Mesothelial cell of epicardium (in vitro differentiated cells): Measurements from ENCODE around the gene OGG1. TPM values are rescaled to one million over a fixed set of nuclear protein-coding genes. Genes with fewer than 3 reads are reported as not detected.

Experiments used
- DNase-seq, 2 experiments: peaks; one replicate each; pipeline ENCODE4 v3.0.0; 2021; ENCODE audit warnings: low spot score in 2 of 2; ENCODE audit not compliant: unreplicated experiment in 2 of 2
- H3K27ac Mint-ChIP-seq: 2 replicates; pipeline ENCODE4 v1.8.0; 2021; ENCODE audit warnings: mixed read lengths
- H3K27me3 Mint-ChIP-seq: 2 replicates; pipeline ENCODE4 v1.8.0; 2021; ENCODE audit warnings: low read depth, mixed read lengths
- H3K36me3 Mint-ChIP-seq: 2 replicates; pipeline ENCODE4 v1.8.0; 2021; ENCODE audit warnings: mixed read lengths
- H3K4me1 Mint-ChIP-seq: 2 replicates; pipeline ENCODE4 v1.8.0; 2021; ENCODE audit warnings: mixed read lengths
- H3K4me3 Mint-ChIP-seq: 2 replicates; pipeline ENCODE4 v1.8.0; 2021; ENCODE audit warnings: mild to moderate bottlenecking, moderate library complexity, mixed read lengths
- H3K9me3 Mint-ChIP-seq: 2 replicates; pipeline ENCODE4 v1.8.0; 2021; ENCODE audit warnings: mixed read lengths
- CTCF ChIP-seq: fragments of 200-600 bp; sonication (generic); IDR thresholded peaks from one replicate; pipeline ENCODE4 v1.5.0; 2021; ENCODE audit warnings: antibody characterized with exemption; ENCODE audit not compliant: unreplicated experiment
- total RNA-seq: library from RNA; stranded (reverse); gene quantifications from 3 replicates; pipeline ENCODE4 v1.2.1, GENCODE V29; 2021

Gene OGG1
- total RNA-seq, 1 donor from 2014 or later: 51.0 TPM

GRCh38 chr3:9800529-9800928 is 50.8 kb downstream of the OGG1 start:
- Mint-ChIP-seq H3K9me3 (no peaks in the 10 kb centered on the region), H3K36me3 (peaks cover 34% of the 10 kb centered on the region)

GRCh38 chr3:9803494-9803893 is 53.7 kb downstream of the OGG1 start:
- H3K36me3 Mint-ChIP-seq: peaks cover 20% of the 10 kb centered on the region
- no peak overlapping the region for H3K27ac Mint-ChIP-seq
- TF ChIP-seq CTCF: no peak

More at GRCh38 chr3:9800529-9800928, 50.8 kb downstream of the OGG1 start:
- H3K27me3 Mint-ChIP-seq: no peaks in the 10 kb centered on the region
- H3K4me3 Mint-ChIP-seq: no peak overlapping the region
- H3K4me1 Mint-ChIP-seq: no peaks in the 10 kb centered on the region
- peak; percentile 39 for TF ChIP-seq CTCF
- DNase-seq: no peak
- no peak overlapping the region for H3K27ac Mint-ChIP-seq

DNA sequence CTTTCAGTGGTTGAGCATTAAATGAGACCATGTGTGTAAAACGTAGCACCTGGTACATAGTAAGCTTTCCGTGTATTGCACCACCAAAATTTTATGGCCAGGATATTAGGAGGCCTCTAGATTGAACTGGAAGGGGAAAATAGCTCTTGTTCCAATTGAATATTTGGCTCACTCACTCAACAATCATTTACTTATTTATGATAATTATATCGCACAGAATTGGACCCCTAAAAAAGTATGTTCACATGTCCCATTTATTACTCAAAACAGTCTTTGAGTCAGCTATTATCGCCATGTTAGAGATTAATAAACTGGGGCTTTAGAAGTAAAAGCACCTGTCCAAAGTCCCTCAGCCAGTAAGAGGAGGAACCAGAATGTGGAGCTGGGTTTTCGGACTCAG is 55.2 kb downstream of the OGG1 start:
- no peaks in the 10 kb centered on the region for H3K27me3 Mint-ChIP-seq
- H3K4me1 Mint-ChIP-seq: peaks cover 6% of the 10 kb centered on the region
- H3K9me3 Mint-ChIP-seq: no peaks in the 10 kb centered on the region
- peaks cover 20% of the 10 kb centered on the region for H3K36me3 Mint-ChIP-seq
- no peak for TF ChIP-seq CTCF
- no peak overlapping the region for H3K27ac Mint-ChIP-seq
- DNase-seq: no peak
- no peak overlapping the region for H3K4me3 Mint-ChIP-seq

More at GRCh38 chr3:9803494-9803893, 53.7 kb downstream of the OGG1 start:
- Mint-ChIP-seq H3K27me3 (no peaks in the 10 kb centered on the region), H3K9me3 (no peaks in the 10 kb centered on the region), H3K4me1 (no peaks in the 10 kb centered on the region), H3K4me3 (no peak overlapping the region)
- DNase-seq: no peak

- Mint-ChIP-seq H3K9me3 (no peaks in the 10 kb centered on the region), H3K27me3 (no peaks in the 10 kb centered on the region), H3K27ac (no peak overlapping the region), H3K4me3 (no peak overlapping the region), H3K4me1 (peaks cover 16% of the 10 kb centered on the region), H3K36me3 (peaks cover 20% of the 10 kb centered on the region)
- no peak for TF ChIP-seq CTCF
- no peak for DNase-seq
Observed at GRCh38 chr3:9806137-9806536, 56.4 kb downstream of the OGG1 start.

Other genes starting within 250 kb of the OGG1 start
- not detected in 3 replicates for gene LHFPL4, start 196.1 kb upstream of the OGG1 start, total RNA-seq
- gene MTMR14, start 100.4 kb upstream of the OGG1 start, total RNA-seq: 32.6 to 34.9 TPM (median 34.6 TPM) in 3 replicates
- gene CPNE9, start 46.1 kb upstream of the OGG1 start, total RNA-seq: 0.42 TPM in 1 of 3 replicates, not detected in the others
- 24.1 to 27.1 TPM (median 26.6 TPM) in 3 replicates for gene BRPF1, start 18.2 kb upstream of the OGG1 start, total RNA-seq
- 9.7 to 11.3 TPM (median 10.8 TPM) in 3 replicates for gene CAMK1, start 20.0 kb downstream of the OGG1 start, total RNA-seq
- gene TADA3, start 42.5 kb downstream of the OGG1 start, total RNA-seq: 67.2 to 71.0 TPM (median 69.8 TPM) in 3 replicates
- gene ARPC4, start 43.1 kb downstream of the OGG1 start, total RNA-seq: 128 to 138 TPM (median 131 TPM) in 3 replicates
- 115 to 119 TPM (median 116 TPM) in 3 replicates for gene TTLL3, start 60.3 kb downstream of the OGG1 start, total RNA-seq
- gene RPUSD3, start 94.1 kb downstream of the OGG1 start, total RNA-seq: 40.9 to 48.4 TPM (median 47.2 TPM) in 3 replicates
- not detected in 3 replicates for gene CIDEC, start 130.3 kb downstream of the OGG1 start, total RNA-seq
- 32.1 to 34.8 TPM (median 32.3 TPM) in 3 replicates for gene JAGN1, start 140.7 kb downstream of the OGG1 start, total RNA-seq
- gene IL17RE, start 152.9 kb downstream of the OGG1 start, total RNA-seq: 22.1 to 24.1 TPM (median 23.6 TPM) in 3 replicates
- gene IL17RC, start 167.1 kb downstream of the OGG1 start, total RNA-seq: 28.8 to 30.2 TPM (median 29.6 TPM) in 3 replicates
- 39.8 to 42.3 TPM (median 40.5 TPM) in 3 replicates for gene CRELD1, start 183.9 kb downstream of the OGG1 start, total RNA-seq
- gene PRRT3, start 202.5 kb downstream of the OGG1 start, total RNA-seq: 8.2 to 9.2 TPM (median 8.3 TPM) in 3 replicates
- gene EMC3, start 236.9 kb downstream of the OGG1 start, total RNA-seq: 30.6 to 35.8 TPM (median 34.7 TPM) in 3 replicates